Ovary (tissue), 3 donors: ENCODE measurements around the gene ABCC4.

Source experiments
- EP300 ChIP-seq: sonication (generic); formaldehyde crosslinking; IDR thresholded peaks from one replicate; pipeline ENCODE4 v1.6.1; 2017; ENCODE audit warnings: antibody characterized with exemption
- POLR2A ChIP-seq: fragments of 450-650 bp; IDR thresholded peaks from one replicate; pipeline ENCODE4 v1.6.1; 2017; ENCODE audit warnings: antibody characterized with exemption, mild to moderate bottlenecking, moderate library complexity
- TF ChIP-seq, protein P1 (sequence below), 3 donors: fragments of 450-650 bp in 2 of 3; fragments of 200-600 bp in 1 of 3; IDR thresholded peaks; one replicate each; pipeline versions ENCODE4 v1.5.1 to v1.8.0; 2016 to 2022; ENCODE audit warnings: antibody characterized with exemption in 3 of 3, mild to moderate bottlenecking in 1 of 3
- donor health status: DM: no; HTN: no; CAD: no.

DNA sequence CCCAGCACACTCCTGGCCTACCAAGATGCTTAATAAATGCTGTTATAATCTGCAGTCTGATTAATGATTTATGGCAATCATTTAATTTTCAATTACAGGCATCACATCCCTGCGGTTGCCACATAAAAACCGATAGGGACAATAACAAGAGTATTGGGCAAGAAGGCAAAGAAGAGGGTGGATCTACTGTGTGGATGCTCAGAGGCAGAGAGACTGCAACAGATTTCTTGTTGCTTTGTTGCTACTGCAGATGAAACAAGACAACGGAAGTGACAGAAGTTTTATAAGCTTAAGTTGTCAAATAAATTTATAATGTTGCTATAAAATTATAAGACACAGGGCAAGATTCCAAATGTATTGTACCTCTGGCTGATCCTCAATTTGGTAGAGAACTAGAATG lies 154.8 kb downstream of the ABCC4 start:
- TF ChIP-seq, protein P1, sequence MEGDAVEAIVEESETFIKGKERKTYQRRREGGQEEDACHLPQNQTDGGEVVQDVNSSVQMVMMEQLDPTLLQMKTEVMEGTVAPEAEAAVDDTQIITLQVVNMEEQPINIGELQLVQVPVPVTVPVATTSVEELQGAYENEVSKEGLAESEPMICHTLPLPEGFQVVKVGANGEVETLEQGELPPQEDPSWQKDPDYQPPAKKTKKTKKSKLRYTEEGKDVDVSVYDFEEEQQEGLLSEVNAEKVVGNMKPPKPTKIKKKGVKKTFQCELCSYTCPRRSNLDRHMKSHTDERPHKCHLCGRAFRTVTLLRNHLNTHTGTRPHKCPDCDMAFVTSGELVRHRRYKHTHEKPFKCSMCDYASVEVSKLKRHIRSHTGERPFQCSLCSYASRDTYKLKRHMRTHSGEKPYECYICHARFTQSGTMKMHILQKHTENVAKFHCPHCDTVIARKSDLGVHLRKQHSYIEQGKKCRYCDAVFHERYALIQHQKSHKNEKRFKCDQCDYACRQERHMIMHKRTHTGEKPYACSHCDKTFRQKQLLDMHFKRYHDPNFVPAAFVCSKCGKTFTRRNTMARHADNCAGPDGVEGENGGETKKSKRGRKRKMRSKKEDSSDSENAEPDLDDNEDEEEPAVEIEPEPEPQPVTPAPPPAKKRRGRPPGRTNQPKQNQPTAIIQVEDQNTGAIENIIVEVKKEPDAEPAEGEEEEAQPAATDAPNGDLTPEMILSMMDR (IDR thresholded peaks at IDR 0.05) = no peak
- TF ChIP-seq POLR2A (no peak), EP300 (no peak)
